Chondrocyte (in vitro differentiated cells): ENCODE data around the gene ZNF750. TPM values are rescaled to one million over a fixed set of nuclear protein-coding genes. Genes with fewer than 3 reads are reported as not detected.

Experiments used
- DNase-seq: peaks from one replicate; pipeline ENCODE4 v3.0.0; 2021; ENCODE audit warnings: mixed read lengths, low spot score
- H3K27ac Mint-ChIP-seq: one replicate; pipeline ENCODE4 v1.8.0; 2021; ENCODE audit warnings: mild to moderate bottlenecking, moderate library complexity, mixed read lengths; ENCODE audit not compliant: unreplicated experiment
- H3K27me3 Mint-ChIP-seq: 2 replicates; pipeline ENCODE4 v1.8.0; 2021; ENCODE audit warnings: low read depth, mixed read lengths
- H3K36me3 Mint-ChIP-seq: 2 replicates; pipeline ENCODE4 v1.8.0; 2021; ENCODE audit warnings: low read depth, mixed read lengths
- H3K4me1 Mint-ChIP-seq: 2 replicates; pipeline ENCODE4 v1.8.0; 2021; ENCODE audit warnings: low read depth, mild to moderate bottlenecking, mixed read lengths
- H3K4me3 Mint-ChIP-seq: one replicate; pipeline ENCODE4 v1.8.0; 2021; ENCODE audit warnings: mild to moderate bottlenecking, moderate library complexity, mixed read lengths; ENCODE audit not compliant: unreplicated experiment
- H3K9me3 Mint-ChIP-seq: 2 replicates; pipeline ENCODE4 v1.8.0; 2021; ENCODE audit warnings: low read depth, mixed read lengths
- total RNA-seq: library from RNA; stranded (reverse); gene quantifications from 3 replicates; pipeline ENCODE4 v1.2.1, GENCODE V29; 2021
- TF ChIP-seq, protein P1 (sequence below): fragments of 200-600 bp; sonication (generic); IDR thresholded peaks from 2 replicates; pipeline ENCODE4 v1.5.0; 2021; ENCODE audit warnings: antibody characterized with exemption, mild to moderate bottlenecking, moderate library complexity

Gene ZNF750
- total RNA-seq, 1 donor from 2014 or later: not detected

DNA sequence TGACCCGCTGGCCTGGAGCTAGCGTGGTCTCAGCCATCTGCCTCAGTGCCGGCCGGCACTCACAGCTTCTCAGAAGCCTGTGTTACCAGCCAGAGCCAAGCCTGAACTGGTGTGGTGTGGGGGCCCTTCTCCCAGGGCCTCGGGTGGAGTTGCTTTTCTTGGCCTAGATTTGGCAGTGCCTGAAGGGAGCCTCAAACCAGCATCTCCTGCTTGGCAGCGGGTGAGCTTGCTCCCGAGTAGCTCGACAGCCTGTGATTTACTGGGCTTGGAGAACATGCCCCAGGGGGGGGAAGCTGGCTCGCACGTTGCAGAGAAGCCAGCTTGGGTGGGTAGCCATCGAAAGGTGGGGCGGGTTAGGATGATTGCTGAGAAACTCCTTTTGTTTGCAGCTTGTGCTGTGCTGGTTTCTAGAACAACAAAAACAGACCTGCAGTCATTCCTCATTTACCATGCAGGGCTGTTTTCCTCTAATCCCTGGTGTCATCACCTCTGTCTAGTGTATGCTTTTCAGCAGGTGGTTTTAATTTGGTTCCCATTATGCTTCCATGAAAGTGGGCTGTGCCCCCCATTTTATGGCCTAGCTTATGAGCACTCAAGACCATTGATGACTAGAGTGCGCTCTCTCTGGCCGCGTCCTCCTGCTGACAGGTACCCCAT, 45.7 kb downstream of the ZNF750 start:
- Mint-ChIP-seq H3K36me3 (peaks cover 3% of the 10 kb centered on the region), H3K27me3 (no peaks in the 10 kb centered on the region), H3K9me3 (no peaks in the 10 kb centered on the region), H3K27ac (no peak overlapping the region), H3K4me1 (peaks cover 12% of the 10 kb centered on the region), H3K4me3 (no peak overlapping the region)
- TF ChIP-seq, protein P1, sequence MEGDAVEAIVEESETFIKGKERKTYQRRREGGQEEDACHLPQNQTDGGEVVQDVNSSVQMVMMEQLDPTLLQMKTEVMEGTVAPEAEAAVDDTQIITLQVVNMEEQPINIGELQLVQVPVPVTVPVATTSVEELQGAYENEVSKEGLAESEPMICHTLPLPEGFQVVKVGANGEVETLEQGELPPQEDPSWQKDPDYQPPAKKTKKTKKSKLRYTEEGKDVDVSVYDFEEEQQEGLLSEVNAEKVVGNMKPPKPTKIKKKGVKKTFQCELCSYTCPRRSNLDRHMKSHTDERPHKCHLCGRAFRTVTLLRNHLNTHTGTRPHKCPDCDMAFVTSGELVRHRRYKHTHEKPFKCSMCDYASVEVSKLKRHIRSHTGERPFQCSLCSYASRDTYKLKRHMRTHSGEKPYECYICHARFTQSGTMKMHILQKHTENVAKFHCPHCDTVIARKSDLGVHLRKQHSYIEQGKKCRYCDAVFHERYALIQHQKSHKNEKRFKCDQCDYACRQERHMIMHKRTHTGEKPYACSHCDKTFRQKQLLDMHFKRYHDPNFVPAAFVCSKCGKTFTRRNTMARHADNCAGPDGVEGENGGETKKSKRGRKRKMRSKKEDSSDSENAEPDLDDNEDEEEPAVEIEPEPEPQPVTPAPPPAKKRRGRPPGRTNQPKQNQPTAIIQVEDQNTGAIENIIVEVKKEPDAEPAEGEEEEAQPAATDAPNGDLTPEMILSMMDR: no peak
- peak; percentile 68 for DNase-seq

DNA sequence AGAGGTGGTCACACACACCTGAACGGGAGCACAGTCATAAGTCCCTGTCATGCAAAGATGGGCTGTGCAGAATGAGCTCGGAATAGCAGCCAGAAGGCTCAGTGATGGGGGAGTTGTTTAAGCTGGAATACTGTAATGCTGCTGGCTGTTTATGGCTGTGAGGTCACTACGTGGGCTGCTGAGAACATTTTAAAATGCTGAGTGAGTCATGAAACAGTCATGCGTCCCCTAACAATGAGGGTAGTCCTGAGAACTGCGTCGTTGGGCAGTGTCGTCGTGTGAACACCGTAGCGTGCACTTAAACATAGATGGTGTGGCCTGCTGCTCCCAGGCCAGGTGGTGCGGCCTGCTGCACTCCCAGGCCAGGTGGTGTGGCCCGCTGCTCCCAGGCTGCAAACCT, 48.3 kb downstream of the ZNF750 start:
- H3K27ac Mint-ChIP-seq: peak overlapping the region; percentile 32
- no peaks in the 10 kb centered on the region for H3K27me3 Mint-ChIP-seq
- peaks cover 12% of the 10 kb centered on the region for H3K4me1 Mint-ChIP-seq
- DNase-seq: no peak
- no peak overlapping the region for H3K4me3 Mint-ChIP-seq
- TF ChIP-seq, protein P1: no peak
- H3K9me3 Mint-ChIP-seq: no peaks in the 10 kb centered on the region
- H3K36me3 Mint-ChIP-seq: peaks cover 2% of the 10 kb centered on the region

DNA sequence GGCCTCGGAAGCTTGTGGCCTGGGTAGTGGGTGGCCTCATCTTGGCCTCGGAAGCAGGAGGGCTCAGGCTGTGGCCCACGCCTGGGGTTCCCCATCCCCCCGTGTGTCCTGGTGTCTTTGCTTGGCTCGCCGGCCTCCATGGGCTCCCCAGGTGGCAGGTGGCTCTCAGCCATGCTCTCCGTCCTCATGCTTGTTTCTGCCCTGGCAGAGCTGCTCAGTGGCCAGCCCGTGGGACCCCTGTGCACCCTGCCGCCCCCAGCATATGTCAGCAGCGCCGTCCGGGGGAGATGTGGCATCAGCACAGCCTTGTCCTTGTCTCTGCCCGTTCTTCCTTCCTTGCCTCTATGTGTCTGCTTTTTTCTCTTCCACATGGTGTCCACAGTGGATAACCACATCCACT, 49.4 kb downstream of the ZNF750 start:
- Mint-ChIP-seq H3K36me3 (peaks cover 2% of the 10 kb centered on the region), H3K27me3 (no peaks in the 10 kb centered on the region), H3K4me3 (no peak overlapping the region), H3K4me1 (peaks cover 12% of the 10 kb centered on the region), H3K27ac (no peak overlapping the region), H3K9me3 (no peaks in the 10 kb centered on the region)
- TF ChIP-seq, protein P1: no peak
- DNase-seq: peak; percentile 70

DNA sequence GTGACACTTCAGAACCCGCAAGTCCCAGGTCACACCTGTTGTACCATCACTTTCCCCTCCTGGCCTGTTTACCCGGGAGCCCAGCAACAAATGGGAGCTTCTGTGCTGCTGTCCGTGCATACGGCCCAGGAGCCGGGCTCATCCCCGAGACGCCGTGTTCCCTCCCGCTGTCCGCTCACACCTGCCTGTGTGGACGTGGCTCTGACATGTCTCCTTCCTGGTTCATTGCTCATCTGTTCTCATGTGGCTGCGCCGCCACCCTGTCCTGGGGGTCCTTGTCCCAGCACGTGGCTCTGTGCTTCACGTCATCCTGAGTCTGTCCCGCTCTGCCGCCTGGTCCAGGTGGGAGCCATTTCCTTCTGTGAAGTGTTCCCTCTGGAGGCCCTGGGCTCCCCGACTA, 50.0 kb downstream of the ZNF750 start:
- Mint-ChIP-seq H3K4me3 (no peak overlapping the region), H3K27ac (no peak overlapping the region)

DNA sequence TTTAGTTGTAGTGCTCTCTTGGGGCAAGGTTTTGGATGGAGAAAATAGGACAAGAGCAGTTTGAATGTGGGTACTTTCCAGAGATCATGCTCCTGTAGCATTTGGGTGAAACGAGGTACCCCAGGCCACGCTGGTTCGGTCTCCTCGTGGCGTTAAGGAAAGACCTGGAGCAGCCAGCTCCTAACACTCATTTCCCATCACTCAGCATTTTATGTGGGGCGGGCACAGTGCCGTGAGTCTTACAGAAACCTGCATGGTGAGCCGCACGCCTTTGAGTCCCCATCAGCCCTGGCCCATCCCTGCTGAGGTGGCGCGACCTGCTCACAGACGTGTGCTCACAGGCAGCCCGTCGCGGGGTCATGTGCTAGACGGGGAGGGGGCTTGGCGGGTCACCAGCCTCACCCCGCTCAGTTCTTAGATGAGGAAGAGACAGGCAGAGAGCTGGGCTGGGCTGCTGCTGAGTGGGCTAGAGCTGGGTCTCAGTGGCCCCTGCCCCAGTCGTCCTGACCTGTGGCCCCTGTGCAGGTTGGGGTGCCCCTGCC, 50.7 kb downstream of the ZNF750 start:
- Mint-ChIP-seq H3K27ac (no peak overlapping the region), H3K36me3 (peaks cover 2% of the 10 kb centered on the region), H3K9me3 (no peaks in the 10 kb centered on the region), H3K27me3 (no peaks in the 10 kb centered on the region), H3K4me3 (no peak overlapping the region), H3K4me1 (peaks cover 11% of the 10 kb centered on the region)
- TF ChIP-seq, protein P1: no peak
- DNase-seq: no peak

More for the DNA sequence above, 50.0 kb downstream of the ZNF750 start:
- H3K4me1 Mint-ChIP-seq: peaks cover 12% of the 10 kb centered on the region
- H3K36me3 Mint-ChIP-seq: peaks cover 2% of the 10 kb centered on the region
- H3K27me3 Mint-ChIP-seq: no peaks in the 10 kb centered on the region
- DNase-seq: no peak
- no peaks in the 10 kb centered on the region for H3K9me3 Mint-ChIP-seq
- TF ChIP-seq, protein P1: no peak
